H1 (cell line): Measurements from ENCODE around the gene RBM34. TPM values are rescaled to one million over a fixed set of nuclear protein-coding genes. Genes with fewer than 3 reads are reported as not detected.
"Not testable (repeated sequence)": the region's sequence is repeated elsewhere in the genome, so short reads cannot be mapped to it uniquely, and the experiment has no call there.

Experiments used
- CTCF ChIA-PET: fragments of 300-600 bp; sonication (Branson Sonifier 250); formaldehyde crosslinking; loops from one replicate; lab custom pipeline; 2021; ENCODE audit not compliant: partially characterized antibody; lab: Charles Lee
- POLR2A ChIA-PET: fragments of 300-600 bp; sonication (Branson Sonifier 250); formaldehyde crosslinking; loops from one replicate; lab custom pipeline; 2021; ENCODE audit warnings: inconsistent platforms; ENCODE audit not compliant: partially characterized antibody; lab: Charles Lee
- DNase-seq, 2 experiments: peaks; one replicate each; pipeline versions ENCODE4 v3.0.0 to v3.0.0-alpha.2; 2010 to 2022; ENCODE audit warnings: low spot score in 2 of 2, low read depth in 1 of 2, mixed read lengths in 1 of 2
- FAIRE-seq: peaks from 2 replicates; lab custom pipeline; 2011; peaks lifted over from hg19 to GRCh38; lab: Jason Lieb, UNC
- H2AFZ ChIP-seq: 2 replicates; pipeline ENCODE4 v1.8.1; 2012; ENCODE audit warnings: low read length, inconsistent platforms
- H2AK5ac ChIP-seq: 2 replicates; pipeline ENCODE4 v1.6.1; 2013; ENCODE audit warnings: low read depth, low read length
- H2BK120ac ChIP-seq: replicated peaks from 2 replicates; pipeline ENCODE3; 2013; ENCODE audit warnings: low read depth, low read length, inconsistent platforms
- H2BK12ac ChIP-seq: 2 replicates; pipeline ENCODE4 v1.6.1; 2013; ENCODE audit warnings: low read depth, low read length
- H2BK15ac ChIP-seq: 2 replicates; pipeline ENCODE4 v1.6.1; 2013; ENCODE audit warnings: low read length
- H2BK20ac ChIP-seq: 2 replicates; pipeline ENCODE4 v1.6.1; 2013; ENCODE audit warnings: low read length
- H2BK5ac ChIP-seq: 2 replicates; pipeline ENCODE4 v1.6.1; 2013; ENCODE audit warnings: low read depth, low read length
- H3K14ac ChIP-seq: 2 replicates; pipeline ENCODE4 v1.6.1; 2013; ENCODE audit warnings: inconsistent platforms; ENCODE audit not compliant: insufficient read length
- H3K18ac ChIP-seq: 2 replicates; pipeline ENCODE4 v1.6.1; 2013; ENCODE audit warnings: low read length; ENCODE audit errors: extremely low read depth
- H3K23ac ChIP-seq: 2 replicates; pipeline ENCODE4 v1.6.1; 2013; ENCODE audit warnings: inconsistent platforms; ENCODE audit not compliant: insufficient read length
- H3K23me2 ChIP-seq: 2 replicates; pipeline ENCODE4 v1.6.1; 2013; ENCODE audit warnings: low read depth, low read length
- H3K27ac ChIP-seq: 2 replicates; pipeline ENCODE4 v1.6.1; 2011; ENCODE audit warnings: low read depth, low read length, inconsistent platforms
- H3K27me3 ChIP-seq, 4 experiments: replicated peaks in 1 of 4; 1 replicate in 1 of 4; 2 replicates in 3 of 4; pipeline versions ENCODE4 v1.6.1 to v1.8.1; 2011 to 2013; ENCODE audit warnings: low read length in 3 of 4, mild to moderate bottlenecking in 3 of 4, inconsistent platforms in 2 of 4, mixed read lengths in 2 of 4, moderate library complexity in 1 of 4; ENCODE audit not compliant: control insufficient read depth in 3 of 4, insufficient read depth in 3 of 4; ENCODE audit errors: extremely low read depth in 1 of 4
- H3K36me3 ChIP-seq, 4 experiments: 2 replicates each; pipeline versions ENCODE4 v1.6.1 to v1.8.1; 2011 to 2013; ENCODE audit warnings: mild to moderate bottlenecking in 4 of 4, low read length in 3 of 4, moderate library complexity in 2 of 4, control low read depth in 1 of 4, inconsistent platforms in 1 of 4; ENCODE audit not compliant: insufficient read depth in 4 of 4, control insufficient read depth in 2 of 4
- H3K4ac ChIP-seq: replicated peaks from 2 replicates; pipeline ENCODE3; 2013; ENCODE audit warnings: low read length, low read depth, mixed read lengths, inconsistent platforms; ENCODE audit not compliant: insufficient read length
- H3K4me1 ChIP-seq, 4 experiments: replicated peaks in 1 of 4; 1 replicate in 1 of 4; 2 replicates in 3 of 4; pipeline versions ENCODE4 v1.6.1 to v1.8.1; 2011 to 2013; ENCODE audit warnings: low read length in 3 of 4, inconsistent platforms in 2 of 4, mixed read lengths in 1 of 4; ENCODE audit not compliant: insufficient read depth in 4 of 4, control insufficient read depth in 3 of 4
- H3K4me2 ChIP-seq, 2 experiments: 2 replicates each; pipeline versions ENCODE4 v1.6.1 to v1.8.1; 2011 to 2013; ENCODE audit warnings: low read depth in 2 of 2, low read length in 2 of 2, control low read depth in 1 of 2, inconsistent platforms in 1 of 2, mild to moderate bottlenecking in 1 of 2; ENCODE audit not compliant: insufficient read depth in 1 of 2
- H3K4me3 ChIP-seq, 4 experiments: fragments of 200-600, 300-600 bp in 1 of 4; sonication (generic), shearing (Covaris generic), sonication (Bioruptor Twin) in 1 of 4; 2 replicates each; pipeline versions ENCODE4 v1.5.1 to v1.8.1; 2011 to 2016; ENCODE audit warnings: low read length in 4 of 4, low read depth in 3 of 4, control low read depth in 2 of 4, inconsistent platforms in 2 of 4, mild to moderate bottlenecking in 2 of 4, mixed read lengths in 1 of 4, moderate library complexity in 1 of 4; ENCODE audit not compliant: insufficient read depth in 2 of 4; ENCODE audit errors: extremely low read depth in 1 of 4
- H3K56ac ChIP-seq: replicated peaks from 2 replicates; pipeline ENCODE3; 2013; ENCODE audit warnings: low read depth, mild to moderate bottlenecking, mixed read lengths, low read length, inconsistent platforms; ENCODE audit not compliant: insufficient read length
- H3K79me1 ChIP-seq: 2 replicates; pipeline ENCODE4 v1.6.1; 2013; ENCODE audit warnings: low read depth, low read length, control low read depth
- H3K79me2 ChIP-seq, 2 experiments: 2 replicates each; pipeline versions ENCODE4 v1.6.1 to v1.8.1; 2012 to 2013; ENCODE audit warnings: low read length in 2 of 2, mild to moderate bottlenecking in 2 of 2, inconsistent platforms in 1 of 2; ENCODE audit not compliant: insufficient read depth in 2 of 2, control insufficient read depth in 1 of 2
- H3K9ac ChIP-seq, 4 experiments: replicated peaks in 1 of 4; 1 replicate in 1 of 4; 2 replicates in 3 of 4; pipeline versions ENCODE4 v1.6.1 to v1.8.1; 2011 to 2013; ENCODE audit warnings: low read depth in 3 of 4, low read length in 3 of 4, control low read depth in 2 of 4, mild to moderate bottlenecking in 2 of 4, moderate library complexity in 2 of 4, inconsistent platforms in 1 of 4; ENCODE audit errors: extremely low read depth in 1 of 4
- H3K9me3 ChIP-seq, 2 experiments: 2 replicates each; pipeline versions ENCODE4 v1.6.1 to v1.8.1; 2012 to 2013; ENCODE audit warnings: mild to moderate bottlenecking in 2 of 2, moderate library complexity in 2 of 2, control low read depth in 1 of 2, inconsistent platforms in 1 of 2, low read depth in 1 of 2, low read length in 1 of 2, mixed read lengths in 1 of 2; ENCODE audit not compliant: insufficient read depth in 2 of 2
- H4K20me1 ChIP-seq, 2 experiments: replicated peaks in 1 of 2; 2 replicates each; pipeline versions ENCODE3 to v1.8.1; 2011 to 2013; ENCODE audit warnings: inconsistent platforms in 2 of 2, low read length in 2 of 2, mild to moderate bottlenecking in 1 of 2; ENCODE audit not compliant: insufficient read depth in 2 of 2, control insufficient read depth in 1 of 2
- H4K5ac ChIP-seq: 2 replicates; pipeline ENCODE4 v1.6.1; 2013; ENCODE audit warnings: low read length, low read depth, mixed read lengths, inconsistent platforms; ENCODE audit not compliant: insufficient read length
- H4K8ac ChIP-seq: 2 replicates; pipeline ENCODE4 v1.8.0; 2013; ENCODE audit warnings: mild to moderate bottlenecking, moderate library complexity, low read length, inconsistent platforms; ENCODE audit not compliant: insufficient read depth; ENCODE audit errors: extremely low read depth
- H4K91ac ChIP-seq: replicated peaks from 2 replicates; pipeline ENCODE3; 2013; ENCODE audit warnings: low read length, mixed read lengths, inconsistent platforms; ENCODE audit not compliant: insufficient read length
- WGBS, 2 experiments: shearing (Covaris generic) in 1 of 2; methylation state at CpG; one replicate each; pipeline versions ENCODE4 v1.1.6 to v1.1.7; 2013 to 2015; ENCODE audit warnings: low lambda C conversion rate in 2 of 2, mixed read lengths in 2 of 2, inconsistent platforms in 1 of 2, low coverage in 1 of 2, missing lambda C conversion rate in 1 of 2; ENCODE audit not compliant: insufficient replicate concordance in 2 of 2, insufficient coverage in 1 of 2, insufficient read length in 1 of 2; ENCODE audit errors: extremely low coverage in 1 of 2, missing lambda C conversion rate in 1 of 2; 5-methylcytosine and 5-hydroxymethylcytosine counted together
- polyA plus RNA-seq, 7 experiments: library from polyadenylated mRNA; depleted of rRNA in 3 of 7; stranded (reverse) in 5 of 7; unstranded in 2 of 7; fragments of >200 nt in 5 of 7; fragments of 200-250 nt in 2 of 7; gene quantifications; 1 replicate in 5 of 7; 2 replicates in 1 of 7; 4 replicates in 1 of 7; pipeline versions ENCODE4 v1.2.1 to v1.2.3, GENCODE V29; 2011 to 2013; ENCODE audit warnings: missing spikeins in 2 of 7, mixed read lengths in 2 of 7
- total RNA-seq: library from RNA; stranded (reverse); fragmentation: NEBNext Ultra II Directional; extraction: Animal tissue kit (Norgen Biotek cat#: 25700); gene quantifications from 2 replicates; pipeline ENCODE4 v1.2.1, GENCODE V29; 2021

Gene RBM34
- total and polyA plus RNA-seq, 2 of the 8 experiments (the other 6 are each of a cell fraction or from before 2014, with no cell fraction given) = 18.8 to 108 TPM

DNA sequence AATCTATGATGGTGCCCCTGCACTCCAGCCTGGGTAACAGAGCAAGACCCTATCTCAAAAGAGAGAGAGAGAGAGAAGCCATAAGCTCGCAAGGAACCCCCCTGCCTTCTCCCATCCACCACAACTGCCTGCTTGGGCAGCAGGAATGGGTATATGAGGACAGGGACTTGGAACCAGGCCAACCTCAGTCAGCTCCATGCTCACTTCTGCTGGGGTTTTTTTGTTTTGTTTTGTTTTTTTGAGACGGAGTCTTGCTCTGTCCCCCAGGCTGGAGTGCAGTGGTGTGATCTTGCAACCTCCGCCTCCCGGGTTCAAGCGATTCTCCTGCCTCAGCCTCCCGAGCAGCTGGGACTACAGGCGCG, 69.0 kb downstream of the RBM34 start:
- H4K20me1 ChIP-seq, H2AK5ac ChIP-seq, H2AFZ ChIP-seq, H4K91ac ChIP-seq, H3K36me3 ChIP-seq, H2BK120ac ChIP-seq, H3K9ac ChIP-seq, H3K23me2 ChIP-seq, H3K4ac ChIP-seq, H3K9me3 ChIP-seq, H3K18ac ChIP-seq, H2BK5ac ChIP-seq, H3K14ac ChIP-seq, H3K27ac ChIP-seq, H3K79me2 ChIP-seq, H3K56ac ChIP-seq, FAIRE-seq, H4K8ac ChIP-seq, H2BK15ac ChIP-seq, H3K4me2 ChIP-seq, H3K4me3 ChIP-seq, H4K5ac ChIP-seq, H3K27me3 ChIP-seq, H3K23ac ChIP-seq, H3K79me1 ChIP-seq, H2BK20ac ChIP-seq, DNase-seq: not testable (repeated sequence)
- H3K4me1 ChIP-seq = peaks cover 2 to 24% (median 20%) of the 10 kb centered on the region in 4 experiments
- WGBS, 2 experiments = 96% methylated on average over 8 of the region's 8 CpGs; no CpG with 5 or more reads in 1 of the 2 experiments
- 0 out of 2 replicates have a peak overlapping the region, but pooled peaks have one; percentile 39 for H2BK12ac ChIP-seq
- ChIA-PET POLR2A (interaction anchor here (0.6 kb wide), 1 partner anchor 115 kb away, joined by 3 read pairs; no protein-coding TSS in a partner anchor), CTCF (interaction anchor here (0.6 to 8.5 kb wide), 16 partner anchors 8 to 592 kb away, joined by 3 to 68 read pairs (median 4); no protein-coding TSS in a partner anchor)
